MCF 10A (cell line): ENCODE data around the gene ATG5. TPM values are rescaled to one million over a fixed set of nuclear protein-coding genes. Genes with fewer than 3 reads are reported as not detected.

Source experiments
- BruUV-seq: library from RNA; stranded (reverse); fragments of 400-500 nt; replicated peaks from 2 replicates; lab custom pipeline; 2021; lab: Mats Ljungman, UMichigan
- CTCF ChIA-PET: fragments of 300-600 bp; sonication (Branson Sonifier 250); formaldehyde crosslinking; extraction: SDS; loops from one replicate; lab custom pipeline; 2021; ENCODE audit warnings: antibody characterized with exemption, inconsistent platforms; lab: Yijun Ruan, JAX
- POLR2A ChIA-PET: fragments of 300-600, 350-650 bp; sonication (Branson Sonifier 250); formaldehyde crosslinking; extraction: SDS; loops from one replicate; lab custom pipeline; 2020; ENCODE audit warnings: antibody characterized with exemption, inconsistent platforms; lab: Yijun Ruan, JAX
- DNase-seq: peaks from one replicate; pipeline ENCODE4 v3.0.0-alpha.2; 2018; ENCODE audit not compliant: unreplicated experiment
- H3K27ac Mint-ChIP-seq: one replicate; pipeline ENCODE4 v1.8.0; 2022; ENCODE audit warnings: mild to moderate bottlenecking, low read depth, mixed read lengths; ENCODE audit not compliant: unreplicated experiment
- H3K27me3 Mint-ChIP-seq: one replicate; pipeline ENCODE4 v1.8.0; 2022; ENCODE audit warnings: mixed read lengths; ENCODE audit not compliant: insufficient read depth, unreplicated experiment
- H3K36me3 Mint-ChIP-seq: one replicate; pipeline ENCODE4 v1.8.0; 2022; ENCODE audit warnings: mild to moderate bottlenecking, moderate library complexity, mixed read lengths; ENCODE audit not compliant: insufficient read depth, unreplicated experiment
- H3K4me1 Mint-ChIP-seq: one replicate; pipeline ENCODE4 v1.8.0; 2022; ENCODE audit warnings: mixed read lengths; ENCODE audit not compliant: insufficient read depth, unreplicated experiment
- H3K4me3 Mint-ChIP-seq: one replicate; pipeline ENCODE4 v1.8.0; 2022; ENCODE audit warnings: mild to moderate bottlenecking, moderate library complexity, mixed read lengths; ENCODE audit not compliant: unreplicated experiment
- H3K9me3 Mint-ChIP-seq: one replicate; pipeline ENCODE4 v1.8.0; 2022; ENCODE audit warnings: mixed read lengths; ENCODE audit not compliant: unreplicated experiment
- CTCF ChIP-seq: fragments of 200-600 bp; IDR thresholded peaks from one replicate; pipeline ENCODE4 v1.8.0; 2022; ENCODE audit warnings: antibody characterized with exemption, mild to moderate bottlenecking; ENCODE audit not compliant: unreplicated experiment
- intact Hi-C: fragments of 100-400 bp; cut with micrococcal nuclease; formaldehyde crosslinking; loops from 2 replicates; pipeline ENCODE4 v1.14.1; 2022
- total RNA-seq: library from RNA; stranded (reverse); gene quantifications from 2 replicates; pipeline ENCODE4 v1.2.3, GENCODE V29; 2022

ATG5 gene
- total RNA-seq, 1 experiment from 2014 or later: 33.3 TPM

GRCh38 chr6:106173124-106173879, 152.3 kb downstream of the ATG5 start:
- H3K9me3 Mint-ChIP-seq: peaks cover 14% of the 10 kb centered on the region
- BruUV-seq: no TSS peak
- intact Hi-C loops: no loop called here
- no peak overlapping the region for H3K4me3 Mint-ChIP-seq
- no peak overlapping the region for H3K27ac Mint-ChIP-seq
- no peaks in the 10 kb centered on the region for H3K4me1 Mint-ChIP-seq
- ChIA-PET POLR2A (interaction anchor here (0.6 to 1.3 kb wide), 2 partner anchors 34 to 652 kb away, joined by 3 read pairs; no protein-coding TSS in a partner anchor), CTCF (interaction anchor here (0.7 kb wide), 1 partner anchor 89 kb away, joined by 3 read pairs; no protein-coding TSS in a partner anchor)
- no peak for TF ChIP-seq CTCF
- no peaks in the 10 kb centered on the region for H3K36me3 Mint-ChIP-seq
- H3K27me3 Mint-ChIP-seq: no peaks in the 10 kb centered on the region
- no peak for DNase-seq

- no peak overlapping the region for H3K4me3 Mint-ChIP-seq
- H3K36me3 Mint-ChIP-seq: no peaks in the 10 kb centered on the region
- BruUV-seq: no TSS peak
- intact Hi-C loops: no loop called here
- POLR2A ChIA-PET: interaction anchor here (0.6 to 1.4 kb wide), 2 partner anchors 14 to 1958 kb away, joined by 3 read pairs; no protein-coding TSS in a partner anchor
- TF ChIP-seq CTCF: no peak
- peaks cover 5% of the 10 kb centered on the region for H3K4me1 Mint-ChIP-seq
- no peaks in the 10 kb centered on the region for H3K27me3 Mint-ChIP-seq
- CTCF ChIA-PET: interaction anchor here (0.6 to 2.2 kb wide), 3 partner anchors 10 to 703 kb away, joined by 3 to 7 read pairs (median 5); no protein-coding TSS in a partner anchor
- no peak overlapping the region for H3K27ac Mint-ChIP-seq
- H3K9me3 Mint-ChIP-seq: peaks cover 14% of the 10 kb centered on the region
- DNase-seq: no peak
These were observed 155.3 kb downstream of the ATG5 start for GRCh38 chr6:106170030-106170791.

GRCh38 chr6:106169517-106169916, 156.0 kb downstream of the ATG5 start:
- BruUV-seq: no TSS peak
- no peak for DNase-seq
- peaks cover 5% of the 10 kb centered on the region for H3K4me1 Mint-ChIP-seq

More at GRCh38 chr6:106169517-106169916, 156.0 kb downstream of the ATG5 start:
- TF ChIP-seq CTCF: no peak
- CTCF ChIA-PET: interaction anchor here (0.7 to 2.2 kb wide), 5 partner anchors 10 to 54 kb away, joined by 3 to 7 read pairs (median 3); no protein-coding TSS in a partner anchor
- POLR2A ChIA-PET: interaction anchor here (1.4 kb wide), 1 partner anchor 13 kb away, joined by 3 read pairs; no protein-coding TSS in a partner anchor
- Mint-ChIP-seq H3K27me3 (no peaks in the 10 kb centered on the region), H3K9me3 (peaks cover 14% of the 10 kb centered on the region), H3K4me3 (no peak overlapping the region), H3K27ac (no peak overlapping the region), H3K36me3 (no peaks in the 10 kb centered on the region)
- intact Hi-C loops: no loop called here
